Kidney epithelial cell (primary cell): ENCODE data around the gene CLIP1. TPM values are rescaled to one million over a fixed set of nuclear protein-coding genes. Genes with fewer than 3 reads are reported as not detected.
"Not testable (repeated sequence)": the region's sequence is repeated elsewhere in the genome, so short reads cannot be mapped to it uniquely, and the experiment has no call there.

Source experiments
- DNase-seq: peaks from one replicate; pipeline ENCODE4 v3.0.0-alpha.2; 2010; ENCODE audit warnings: low read depth
- H3K27me3 ChIP-seq: 2 replicates; pipeline ENCODE4 v1.6.0; 2011; ENCODE audit warnings: low read length; ENCODE audit not compliant: control insufficient read depth, insufficient read depth
- H3K36me3 ChIP-seq: 2 replicates; pipeline ENCODE4 v1.5.1; 2011; ENCODE audit warnings: low read length; ENCODE audit not compliant: control insufficient read depth, insufficient read depth
- H3K4me3 ChIP-seq: 2 replicates; pipeline ENCODE4 v1.5.1; 2011; ENCODE audit warnings: low read depth, mild to moderate bottlenecking, control low read depth, low read length
- CTCF ChIP-seq: IDR thresholded peaks from 2 replicates; pipeline ENCODE4 v1.5.1; 2011; ENCODE audit warnings: mild to moderate bottlenecking, moderate library complexity, low read length, control low read depth, inconsistent platforms; ENCODE audit not compliant: insufficient read depth, poor library complexity, severe bottlenecking
- total RNA-seq: library from RNA; depleted of rRNA; stranded (reverse); fragments of >200 nt; gene quantifications from 2 replicates; pipeline ENCODE4 v1.2.3, GENCODE V29; 2015

The CLIP1 gene
- total RNA-seq, 1 donor from 2014 or later, result 58.7 TPM

GRCh38 chr12:122454250-122454721, 31.8 kb upstream of the CLIP1 start:
- no peaks in the 10 kb centered on the region for H3K36me3 ChIP-seq
- H3K27me3 ChIP-seq, result no peaks in the 10 kb centered on the region
- no peak overlapping the region for H3K4me3 ChIP-seq
- TF ChIP-seq CTCF, result no peak
- no peak for DNase-seq

GRCh38 chr12:122452701-122453285, 30.3 kb upstream of the CLIP1 start:
- Histone ChIP-seq H3K27me3 (no peaks in the 10 kb centered on the region), H3K36me3 (no peaks in the 10 kb centered on the region)

GRCh38 chr12:122449317-122449716, 26.8 kb upstream of the CLIP1 start:
- Histone ChIP-seq H3K4me3 (no peak overlapping the region), H3K36me3 (no peaks in the 10 kb centered on the region), H3K27me3 (no peaks in the 10 kb centered on the region)
- peak; percentile 42 for DNase-seq
- no peak for TF ChIP-seq CTCF

More at GRCh38 chr12:122452701-122453285, 30.3 kb upstream of the CLIP1 start:
- H3K4me3 ChIP-seq, result no peak overlapping the region
- no peak for TF ChIP-seq CTCF
- DNase-seq, result no peak

- H3K27me3 ChIP-seq, H3K36me3 ChIP-seq, H3K4me3 ChIP-seq, DNase-seq: not testable (repeated sequence)
Measured at GRCh38 chr12:122447825-122448224, 25.4 kb upstream of the CLIP1 start.

- DNase-seq, H3K36me3 ChIP-seq, H3K27me3 ChIP-seq, H3K4me3 ChIP-seq: not testable (repeated sequence)
Measured at GRCh38 chr12:122446390-122446789, 23.9 kb upstream of the CLIP1 start.

GRCh38 chr12:122444071-122444470, 21.6 kb upstream of the CLIP1 start:
- not testable (repeated sequence) for H3K4me3 ChIP-seq, H3K36me3 ChIP-seq, H3K27me3 ChIP-seq, DNase-seq

- DNase-seq, H3K4me3 ChIP-seq, H3K27me3 ChIP-seq, H3K36me3 ChIP-seq: not testable (repeated sequence)
Measured at GRCh38 chr12:122438822-122439221, 16.4 kb upstream of the CLIP1 start.

- DNase-seq, result no peak
- Histone ChIP-seq H3K27me3 (no peaks in the 10 kb centered on the region), H3K36me3 (no peaks in the 10 kb centered on the region), H3K4me3 (no peak overlapping the region)
- no peak for TF ChIP-seq CTCF
Measured at GRCh38 chr12:122437656-122438121, 15.2 kb upstream of the CLIP1 start.
